ENCODE results near the gene SPRR2D.
"Not testable (repeated sequence)": the region's sequence is repeated elsewhere in the genome, so short reads cannot be mapped to it uniquely, and the experiment has no call there.

Gene SPRR2D

GRCh38 chr1:153032073-153032472 is 8.8 kb downstream of the SPRR2D start:
- DNase-seq (ENCODE audit: low spot score in 2 of 2) (no peak), ATAC-seq (ENCODE audit: low read depth) (no peak)
- peaks cover 1% of the 10 kb centered on the region for H3K36me3 Mint-ChIP-seq
- H3K27me3 Mint-ChIP-seq, result peaks cover 8% of the 10 kb centered on the region
- no peak overlapping the region for H3K27ac Mint-ChIP-seq
- no peaks in the 10 kb centered on the region for H3K9me3 Mint-ChIP-seq
- no peak overlapping the region for H3K4me3 Mint-ChIP-seq
- no peaks in the 10 kb centered on the region for H3K4me1 Mint-ChIP-seq

- ATAC-seq (ENCODE audit: low read depth) (no peak), DNase-seq (ENCODE audit: low spot score in 2 of 2) (no peak)
- Mint-ChIP-seq H3K36me3 (peaks cover 1% of the 10 kb centered on the region), H3K27me3 (peaks cover 8% of the 10 kb centered on the region), H3K9me3 (no peaks in the 10 kb centered on the region), H3K4me1 (no peaks in the 10 kb centered on the region), H3K27ac (no peak within 1 kb of the TSS), H3K4me3 (no peak within 1 kb of the TSS)
Observed at GRCh38 chr1:153030895-153031294, 10.0 kb downstream of the SPRR2D start, which contains the start of gene SPRR1B. SPRR1B (plus strand) TSS chr1:153031203; CDS start chr1:153032346, 1,143 bp downstream.

GRCh38 chr1:153028766-153029165 is 12.2 kb downstream of the SPRR2D start:
- Mint-ChIP-seq H3K4me1 (no peaks in the 10 kb centered on the region), H3K27me3 (peaks cover 8% of the 10 kb centered on the region), H3K9me3 (no peaks in the 10 kb centered on the region), H3K4me3 (no peak overlapping the region), H3K36me3 (peaks cover 1% of the 10 kb centered on the region), H3K27ac (no peak overlapping the region)
- DNase-seq (ENCODE audit: low spot score in 2 of 2) (no peak), ATAC-seq (ENCODE audit: low read depth) (no peak)

GRCh38 chr1:153025797-153026196 is 15.1 kb downstream of the SPRR2D start:
- H3K27ac Mint-ChIP-seq, result no peak overlapping the region
- ATAC-seq (ENCODE audit: low read depth) (no peak), DNase-seq (ENCODE audit: low spot score in 2 of 2) (no peak)
- peaks cover 1% of the 10 kb centered on the region for H3K36me3 Mint-ChIP-seq
- H3K4me1 Mint-ChIP-seq, result peaks cover 3% of the 10 kb centered on the region
- peaks cover 13% of the 10 kb centered on the region for H3K27me3 Mint-ChIP-seq
- H3K4me3 Mint-ChIP-seq, result no peak overlapping the region
- peaks cover 1% of the 10 kb centered on the region for H3K9me3 Mint-ChIP-seq

GRCh38 chr1:153024413-153024812 is 16.5 kb downstream of the SPRR2D start:
- peaks cover 18% of the 10 kb centered on the region for H3K27me3 Mint-ChIP-seq
- H3K4me1 Mint-ChIP-seq, result peaks cover 3% of the 10 kb centered on the region
- ATAC-seq (ENCODE audit: low read depth) (no peak), DNase-seq (ENCODE audit: low spot score in 2 of 2) (no peak)
- no peak overlapping the region for H3K4me3 Mint-ChIP-seq
- peaks cover 1% of the 10 kb centered on the region for H3K36me3 Mint-ChIP-seq
- peaks cover 1% of the 10 kb centered on the region for H3K9me3 Mint-ChIP-seq
- no peak overlapping the region for H3K27ac Mint-ChIP-seq

- H3K4me1 Mint-ChIP-seq, result peaks cover 3% of the 10 kb centered on the region
- no peaks in the 10 kb centered on the region for H3K36me3 Mint-ChIP-seq
- DNase-seq (ENCODE audit: low spot score in 2 of 2), result no peak
- no peak for ATAC-seq (ENCODE audit: low read depth)
- H3K27ac Mint-ChIP-seq, result no peak overlapping the region
- H3K4me3 Mint-ChIP-seq, result no peak overlapping the region
- H3K9me3 Mint-ChIP-seq, result peaks cover 1% of the 10 kb centered on the region
- peaks cover 20% of the 10 kb centered on the region for H3K27me3 Mint-ChIP-seq
Observed at GRCh38 chr1:153023109-153023508, 17.8 kb downstream of the SPRR2D start.

- ATAC-seq (ENCODE audit: low read depth), result peak; percentile 45
- H3K36me3 Mint-ChIP-seq; DNase-seq (ENCODE audit: low spot score in 2 of 2); H3K27ac Mint-ChIP-seq; H3K4me3 Mint-ChIP-seq; H3K4me1 Mint-ChIP-seq; H3K9me3 Mint-ChIP-seq: not testable (repeated sequence)
- H3K27me3 Mint-ChIP-seq, result peaks cover 20% of the 10 kb centered on the region
Observed at GRCh38 chr1:153022340-153022739, 18.6 kb downstream of the SPRR2D start.

GRCh38 chr1:153021829-153022228 is 19.1 kb downstream of the SPRR2D start:
- peaks cover 20% of the 10 kb centered on the region for H3K27me3 Mint-ChIP-seq
- H3K9me3 Mint-ChIP-seq; ATAC-seq (ENCODE audit: low read depth); H3K27ac Mint-ChIP-seq; DNase-seq (ENCODE audit: low spot score in 2 of 2); H3K4me1 Mint-ChIP-seq; H3K36me3 Mint-ChIP-seq; H3K4me3 Mint-ChIP-seq: not testable (repeated sequence)

GRCh38 chr1:153011235-153011758 is 29.6 kb downstream of the SPRR2D start:
- not testable (repeated sequence) for H3K27ac Mint-ChIP-seq; H3K4me3 Mint-ChIP-seq; DNase-seq (ENCODE audit: low spot score in 2 of 2); H3K4me1 Mint-ChIP-seq; H3K9me3 Mint-ChIP-seq; H3K27me3 Mint-ChIP-seq; ATAC-seq (ENCODE audit: low read depth); H3K36me3 Mint-ChIP-seq

GRCh38 chr1:153001382-153001781 is 39.5 kb downstream of the SPRR2D start, which contains the start of gene SPRR3:
SPRR3 (plus strand) TSS chr1:153001749; CDS start chr1:153003021, 1,272 bp downstream.
- no peak within 1 kb of the TSS for H3K27ac Mint-ChIP-seq

GRCh38 chr1:153000294-153000693 is 40.6 kb downstream of the SPRR2D start:
- Mint-ChIP-seq H3K4me3 (no peak overlapping the region), H3K27me3 (peaks cover 9% of the 10 kb centered on the region), H3K36me3 (no peaks in the 10 kb centered on the region), H3K4me1 (no peaks in the 10 kb centered on the region), H3K9me3 (peaks cover 3% of the 10 kb centered on the region), H3K27ac (no peak overlapping the region)
- DNase-seq (ENCODE audit: low spot score in 2 of 2) (no peak), ATAC-seq (ENCODE audit: low read depth) (no peak)

More at GRCh38 chr1:153001382-153001781, 39.5 kb downstream of the SPRR2D start, which contains the start of gene SPRR3:
- peaks cover 9% of the 10 kb centered on the region for H3K27me3 Mint-ChIP-seq
- no peak for DNase-seq (ENCODE audit: low spot score in 2 of 2)
- no peak for ATAC-seq (ENCODE audit: low read depth)
- H3K9me3 Mint-ChIP-seq, result no peaks in the 10 kb centered on the region
- H3K4me3 Mint-ChIP-seq, result no peak within 1 kb of the TSS
- no peaks in the 10 kb centered on the region for H3K36me3 Mint-ChIP-seq
- H3K4me1 Mint-ChIP-seq, result no peaks in the 10 kb centered on the region

- Mint-ChIP-seq H3K4me3 (no peak overlapping the region), H3K36me3 (no peaks in the 10 kb centered on the region), H3K4me1 (no peaks in the 10 kb centered on the region), H3K9me3 (peaks cover 3% of the 10 kb centered on the region), H3K27ac (no peak overlapping the region), H3K27me3 (peaks cover 11% of the 10 kb centered on the region)
- no peak for DNase-seq (ENCODE audit: low spot score in 2 of 2)
- ATAC-seq (ENCODE audit: low read depth), result no peak
Observed at GRCh38 chr1:152999818-153000217, 41.1 kb downstream of the SPRR2D start.

GRCh38 chr1:152998476-152998875 is 42.4 kb downstream of the SPRR2D start:
- H3K36me3 Mint-ChIP-seq, result no peaks in the 10 kb centered on the region
- H3K4me3 Mint-ChIP-seq, result no peak overlapping the region
- H3K4me1 Mint-ChIP-seq, result no peaks in the 10 kb centered on the region
- ATAC-seq (ENCODE audit: low read depth), result no peak
- peaks cover 3% of the 10 kb centered on the region for H3K9me3 Mint-ChIP-seq
- no peak for DNase-seq (ENCODE audit: low spot score in 2 of 2)
- no peak overlapping the region for H3K27ac Mint-ChIP-seq
- H3K27me3 Mint-ChIP-seq, result peaks cover 11% of the 10 kb centered on the region

GRCh38 chr1:152997901-152998300 is 43.0 kb downstream of the SPRR2D start:
- ATAC-seq (ENCODE audit: low read depth) (no peak), DNase-seq (ENCODE audit: low spot score in 2 of 2) (no peak)
- no peaks in the 10 kb centered on the region for H3K36me3 Mint-ChIP-seq
- H3K4me1 Mint-ChIP-seq, result no peaks in the 10 kb centered on the region
- no peak overlapping the region for H3K27ac Mint-ChIP-seq
- H3K27me3 Mint-ChIP-seq, result peaks cover 11% of the 10 kb centered on the region
- no peak overlapping the region for H3K4me3 Mint-ChIP-seq
- H3K9me3 Mint-ChIP-seq, result peaks cover 3% of the 10 kb centered on the region
